Measurements from ENCODE around the gene VCAN. TPM values are rescaled to one million over a fixed set of nuclear protein-coding genes. Genes with fewer than 3 reads are reported as not detected.

The VCAN gene
- total and polyA plus RNA-seq, 2 of the 8 experiments (the other 6 are each of a cell fraction or from before 2014, with no cell fraction given): 146 to 404 TPM

Other genes starting within 250 kb of the VCAN start
- gene HAPLN1, start 249.1 kb downstream of the VCAN start, total RNA-seq (2021; fragmentation: NEBNext Ultra II Directional; extraction: Animal tissue kit (Norgen Biotek cat#: 25700)): 1.3 and 2.1 TPM in 2 replicates
- 0.33 and 0.56 TPM in 2 replicates for gene HAPLN1, start 249.1 kb downstream of the VCAN start, polyA plus RNA-seq (2011; rRNA removed)

All from H1 (cell line).